RWPE1 (cell line): ENCODE measurements around the gene KIF14.
A peak's percentile ranks its signal among the peaks of the same experiment; 100 is the strongest.

ENCODE experiments used
- CTCF ChIA-PET: fragments of 350-600 bp; sonication (Branson Sonifier 250); formaldehyde crosslinking; extraction: SDS; loops from one replicate; lab custom pipeline; 2021; lab: Yijun Ruan, JAX
- POLR2A ChIA-PET: fragments of 400-600 bp; formaldehyde crosslinking; extraction: SDS; loops from one replicate; lab custom pipeline; 2020; ENCODE audit warnings: antibody characterized with exemption; ENCODE audit not compliant: low non-redundant PET; lab: Yijun Ruan, JAX
- DNase-seq: peaks from one replicate; pipeline ENCODE4 v3.0.0; 2012; ENCODE audit warnings: low spot score
- H3K27ac ChIP-seq: fragments of 450-650 bp; 2 replicates; pipeline ENCODE4 v1.5.1; 2017
- CTCF ChIP-seq: fragments of 450-650 bp; conservative IDR thresholded peaks from 2 replicates; pipeline ENCODE4 v1.5.1; 2017; ENCODE audit warnings: low read depth, mild to moderate bottlenecking

Gene KIF14

GRCh38 chr1:200538179-200538578 is 82.4 kb downstream of the KIF14 start:
- CTCF ChIA-PET: no interaction called here
- DNase-seq: no peak
- POLR2A ChIA-PET: no interaction called here
- no peak overlapping the region for H3K27ac ChIP-seq
- no peak for TF ChIP-seq CTCF

- ChIA-PET POLR2A (interaction anchor here (0.6 kb wide), 1 partner anchor 17 kb away, joined by 3 read pairs; no protein-coding TSS in a partner anchor), CTCF (interaction anchor here (0.6 to 1.4 kb wide), 12 partner anchors 10 to 1508 kb away, joined by 3 to 7 read pairs (median 3); no protein-coding TSS in a partner anchor)
These were observed 84.9 kb downstream of the KIF14 start for GRCh38 chr1:200535605-200536004.

GRCh38 chr1:200530623-200531261 is 89.8 kb downstream of the KIF14 start:
- TF ChIP-seq CTCF: no peak
- ChIA-PET CTCF (interaction anchor here (0.7 kb wide), 1 partner anchor 28 kb away, joined by 3 read pairs; no protein-coding TSS in a partner anchor), POLR2A (no interaction called here)
- no peak for DNase-seq
- H3K27ac ChIP-seq: no peak overlapping the region

More at GRCh38 chr1:200535605-200536004, 84.9 kb downstream of the KIF14 start:
- TF ChIP-seq CTCF: peak; percentile 38
- DNase-seq: peak; percentile 92
- H3K27ac ChIP-seq: no peak overlapping the region

- H3K27ac ChIP-seq: no peak overlapping the region
- no peak for TF ChIP-seq CTCF
- ChIA-PET CTCF (interaction anchor here (0.6 to 1.8 kb wide), 4 partner anchors 10 to 82 kb away, joined by 3 to 4 read pairs (median 3); no protein-coding TSS in a partner anchor), POLR2A (no interaction called here)
- no peak for DNase-seq
These were observed 91.5 kb downstream of the KIF14 start for GRCh38 chr1:200528858-200529606.

GRCh38 chr1:200527670-200528069 is 92.9 kb downstream of the KIF14 start:
- no peak for DNase-seq
- CTCF ChIA-PET: interaction anchor here (0.7 to 0.9 kb wide), 2 partner anchors 9 to 432 kb away, joined by 3 read pairs; no protein-coding TSS in a partner anchor
- H3K27ac ChIP-seq: no peak overlapping the region
- no peak for TF ChIP-seq CTCF
- POLR2A ChIA-PET: no interaction called here

GRCh38 chr1:200526709-200527612 is 93.6 kb downstream of the KIF14 start:
- no peak for DNase-seq
- TF ChIP-seq CTCF: no peak
- CTCF ChIA-PET: interaction anchor here (0.5 to 0.9 kb wide), 3 partner anchors 10 to 432 kb away, joined by 3 to 7 read pairs (median 3); no protein-coding TSS in a partner anchor

More at GRCh38 chr1:200526709-200527612, 93.6 kb downstream of the KIF14 start:
- POLR2A ChIA-PET: no interaction called here
- H3K27ac ChIP-seq: no peak overlapping the region
